HUES6 (cell line): Measurements from ENCODE around the gene ZDHHC14.

Source experiments
- H3K27ac ChIP-seq: 2 replicates; pipeline ENCODE4 v1.7.0; 2013; ENCODE audit warnings: low read depth, mild to moderate bottlenecking, low read length, inconsistent platforms
- H3K27me3 ChIP-seq: 2 replicates; pipeline ENCODE4 v1.6.1; 2013; ENCODE audit warnings: low read length; ENCODE audit not compliant: control insufficient read depth, insufficient read depth
- H3K36me3 ChIP-seq: 2 replicates; pipeline ENCODE4 v1.6.1; 2013; ENCODE audit warnings: low read length; ENCODE audit not compliant: control insufficient read depth, insufficient read depth
- H3K4me1 ChIP-seq: 2 replicates; pipeline ENCODE4 v1.6.1; 2013; ENCODE audit warnings: low read length; ENCODE audit not compliant: control insufficient read depth, insufficient read depth
- H3K4me3 ChIP-seq: 2 replicates; pipeline ENCODE4 v1.5.1; 2013; ENCODE audit warnings: low read depth, low read length
- H3K9ac ChIP-seq: one replicate; pipeline ENCODE4 v1.6.1; 2013; ENCODE audit warnings: mild to moderate bottlenecking, low read length
- H3K9me3 ChIP-seq: 2 replicates; pipeline ENCODE4 v1.6.1; 2013; ENCODE audit warnings: low read depth, low read length; ENCODE audit not compliant: control insufficient read depth, insufficient read depth

ZDHHC14 gene

GRCh38 chr6:157708933-157709332 is 327.9 kb downstream of the ZDHHC14 start:
- Histone ChIP-seq H3K4me1 (peaks cover 55% of the 10 kb centered on the region), H3K27me3 (no peaks in the 10 kb centered on the region), H3K4me3 (no peak overlapping the region), H3K27ac (peak overlapping the region; percentile 28; the same call in 1 of the 2 replicates), H3K36me3 (no peaks in the 10 kb centered on the region), H3K9me3 (peaks cover 10% of the 10 kb centered on the region; the same call in 1 of the 2 replicates), H3K9ac (peak overlapping the region; percentile 53)

GRCh38 chr6:157709555-157709954 is 328.6 kb downstream of the ZDHHC14 start:
- Histone ChIP-seq H3K9me3 (peaks cover 9% of the 10 kb centered on the region; the same call in 1 of the 2 replicates), H3K27ac (no peak overlapping the region; the same call in 1 of the 2 replicates), H3K36me3 (no peaks in the 10 kb centered on the region), H3K4me3 (no peak overlapping the region), H3K4me1 (peaks cover 62% of the 10 kb centered on the region), H3K27me3 (no peaks in the 10 kb centered on the region), H3K9ac (peak overlapping the region; percentile 53)

GRCh38 chr6:157710604-157711003 is 329.6 kb downstream of the ZDHHC14 start:
- H3K4me1 ChIP-seq, result peaks cover 64% of the 10 kb centered on the region
- H3K27me3 ChIP-seq, result no peaks in the 10 kb centered on the region
- H3K27ac ChIP-seq, result no peak overlapping the region
- peak overlapping the region; percentile 6 for H3K9ac ChIP-seq
- no peak overlapping the region for H3K4me3 ChIP-seq
- no peaks in the 10 kb centered on the region; the same call in 1 of the 2 replicates for H3K9me3 ChIP-seq
- H3K36me3 ChIP-seq, result no peaks in the 10 kb centered on the region

- Histone ChIP-seq H3K4me1 (peaks cover 68% of the 10 kb centered on the region), H3K9me3 (no peaks in the 10 kb centered on the region; the same call in 1 of the 2 replicates), H3K9ac (no peak overlapping the region), H3K27ac (no peak overlapping the region), H3K4me3 (no peak overlapping the region), H3K27me3 (no peaks in the 10 kb centered on the region), H3K36me3 (no peaks in the 10 kb centered on the region)
Measured at GRCh38 chr6:157711060-157711459, 330.1 kb downstream of the ZDHHC14 start.

- H3K27me3 ChIP-seq, result no peaks in the 10 kb centered on the region
- H3K4me3 ChIP-seq, result no peak overlapping the region
- peaks cover 66% of the 10 kb centered on the region for H3K4me1 ChIP-seq
- H3K9me3 ChIP-seq, result no peaks in the 10 kb centered on the region
- no peaks in the 10 kb centered on the region for H3K36me3 ChIP-seq
- H3K9ac ChIP-seq, result no peak overlapping the region
- H3K27ac ChIP-seq, result no peak overlapping the region
Measured at GRCh38 chr6:157712585-157713295, 331.8 kb downstream of the ZDHHC14 start.

GRCh38 chr6:157713451-157714152 is 332.6 kb downstream of the ZDHHC14 start:
- no peaks in the 10 kb centered on the region for H3K27me3 ChIP-seq
- no peak overlapping the region for H3K27ac ChIP-seq
- no peaks in the 10 kb centered on the region for H3K36me3 ChIP-seq
- no peaks in the 10 kb centered on the region for H3K9me3 ChIP-seq
- no peak overlapping the region for H3K4me3 ChIP-seq
- H3K4me1 ChIP-seq, result peaks cover 58% of the 10 kb centered on the region
- H3K9ac ChIP-seq, result no peak overlapping the region

- H3K4me1 ChIP-seq, result peaks cover 53% of the 10 kb centered on the region
- no peak overlapping the region for H3K27ac ChIP-seq
- no peaks in the 10 kb centered on the region for H3K9me3 ChIP-seq
- no peaks in the 10 kb centered on the region for H3K36me3 ChIP-seq
- no peaks in the 10 kb centered on the region for H3K27me3 ChIP-seq
- H3K9ac ChIP-seq, result no peak overlapping the region
- H3K4me3 ChIP-seq, result no peak overlapping the region
Measured at GRCh38 chr6:157714153-157714490, 333.1 kb downstream of the ZDHHC14 start.

GRCh38 chr6:157715728-157716164 is 334.8 kb downstream of the ZDHHC14 start:
- no peaks in the 10 kb centered on the region for H3K9me3 ChIP-seq
- H3K27ac ChIP-seq, result no peak overlapping the region
- H3K27me3 ChIP-seq, result no peaks in the 10 kb centered on the region
- H3K9ac ChIP-seq, result no peak overlapping the region
- no peaks in the 10 kb centered on the region for H3K36me3 ChIP-seq
- H3K4me3 ChIP-seq, result no peak overlapping the region
- H3K4me1 ChIP-seq, result peaks cover 41% of the 10 kb centered on the region

GRCh38 chr6:157716251-157716995 is 335.4 kb downstream of the ZDHHC14 start:
- peaks cover 36% of the 10 kb centered on the region for H3K4me1 ChIP-seq
- no peak overlapping the region for H3K9ac ChIP-seq
- no peaks in the 10 kb centered on the region for H3K27me3 ChIP-seq

GRCh38 chr6:157717340-157717748 is 336.4 kb downstream of the ZDHHC14 start:
- Histone ChIP-seq H3K4me3 (no peak overlapping the region), H3K27ac (no peak overlapping the region), H3K9me3 (no peaks in the 10 kb centered on the region), H3K27me3 (no peaks in the 10 kb centered on the region), H3K9ac (no peak overlapping the region), H3K36me3 (no peaks in the 10 kb centered on the region), H3K4me1 (peaks cover 31% of the 10 kb centered on the region)

More at GRCh38 chr6:157716251-157716995, 335.4 kb downstream of the ZDHHC14 start:
- H3K27ac ChIP-seq, result no peak overlapping the region
- no peaks in the 10 kb centered on the region for H3K36me3 ChIP-seq
- H3K4me3 ChIP-seq, result no peak overlapping the region
- H3K9me3 ChIP-seq, result no peaks in the 10 kb centered on the region
